ENCODE data around the gene KIFC1. TPM values are rescaled to one million over a fixed set of nuclear protein-coding genes. Genes with fewer than 3 reads are reported as not detected.

The KIFC1 gene
- total RNA-seq, 1 donor from 2014 or later, result 14.8 TPM

DNA sequence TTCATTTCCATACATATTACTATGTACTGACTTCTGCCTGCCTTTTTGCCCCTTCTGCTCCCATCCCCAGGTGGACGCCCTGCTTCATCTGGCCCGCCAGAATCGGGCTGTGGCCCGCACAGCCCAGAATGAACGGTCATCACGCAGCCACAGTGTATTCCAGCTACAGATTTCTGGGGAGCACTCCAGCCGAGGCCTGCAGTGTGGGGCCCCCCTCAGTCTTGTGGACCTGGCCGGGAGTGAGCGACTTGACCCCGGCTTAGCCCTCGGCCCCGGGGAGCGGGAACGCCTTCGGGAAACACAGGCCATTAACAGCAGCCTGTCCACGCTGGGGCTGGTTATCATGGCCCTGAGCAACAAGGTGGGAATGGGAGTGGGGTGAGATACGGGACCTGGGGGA is 14.5 kb downstream of the KIFC1 start:
- H3K4me1 Mint-ChIP-seq (ENCODE audit: low read depth, unreplicated experiment), result peaks cover 4% of the 10 kb centered on the region
- H3K36me3 Mint-ChIP-seq (ENCODE audit: unreplicated experiment), result no peaks in the 10 kb centered on the region
- peaks cover 2% of the 10 kb centered on the region for H3K9me3 Mint-ChIP-seq (ENCODE audit: unreplicated experiment)
- no peak overlapping the region for H3K4me3 Mint-ChIP-seq (ENCODE audit: unreplicated experiment)
- no peak for DNase-seq
- no peak overlapping the region for H3K27ac Mint-ChIP-seq (ENCODE audit: unreplicated experiment)
- peaks cover 7% of the 10 kb centered on the region for H3K27me3 Mint-ChIP-seq (ENCODE audit: unreplicated experiment)
- TF ChIP-seq, protein P1, sequence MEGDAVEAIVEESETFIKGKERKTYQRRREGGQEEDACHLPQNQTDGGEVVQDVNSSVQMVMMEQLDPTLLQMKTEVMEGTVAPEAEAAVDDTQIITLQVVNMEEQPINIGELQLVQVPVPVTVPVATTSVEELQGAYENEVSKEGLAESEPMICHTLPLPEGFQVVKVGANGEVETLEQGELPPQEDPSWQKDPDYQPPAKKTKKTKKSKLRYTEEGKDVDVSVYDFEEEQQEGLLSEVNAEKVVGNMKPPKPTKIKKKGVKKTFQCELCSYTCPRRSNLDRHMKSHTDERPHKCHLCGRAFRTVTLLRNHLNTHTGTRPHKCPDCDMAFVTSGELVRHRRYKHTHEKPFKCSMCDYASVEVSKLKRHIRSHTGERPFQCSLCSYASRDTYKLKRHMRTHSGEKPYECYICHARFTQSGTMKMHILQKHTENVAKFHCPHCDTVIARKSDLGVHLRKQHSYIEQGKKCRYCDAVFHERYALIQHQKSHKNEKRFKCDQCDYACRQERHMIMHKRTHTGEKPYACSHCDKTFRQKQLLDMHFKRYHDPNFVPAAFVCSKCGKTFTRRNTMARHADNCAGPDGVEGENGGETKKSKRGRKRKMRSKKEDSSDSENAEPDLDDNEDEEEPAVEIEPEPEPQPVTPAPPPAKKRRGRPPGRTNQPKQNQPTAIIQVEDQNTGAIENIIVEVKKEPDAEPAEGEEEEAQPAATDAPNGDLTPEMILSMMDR (IDR thresholded peaks at IDR 0.05; ENCODE audit: partially characterized antibody, unreplicated experiment), result no peak

DNA sequence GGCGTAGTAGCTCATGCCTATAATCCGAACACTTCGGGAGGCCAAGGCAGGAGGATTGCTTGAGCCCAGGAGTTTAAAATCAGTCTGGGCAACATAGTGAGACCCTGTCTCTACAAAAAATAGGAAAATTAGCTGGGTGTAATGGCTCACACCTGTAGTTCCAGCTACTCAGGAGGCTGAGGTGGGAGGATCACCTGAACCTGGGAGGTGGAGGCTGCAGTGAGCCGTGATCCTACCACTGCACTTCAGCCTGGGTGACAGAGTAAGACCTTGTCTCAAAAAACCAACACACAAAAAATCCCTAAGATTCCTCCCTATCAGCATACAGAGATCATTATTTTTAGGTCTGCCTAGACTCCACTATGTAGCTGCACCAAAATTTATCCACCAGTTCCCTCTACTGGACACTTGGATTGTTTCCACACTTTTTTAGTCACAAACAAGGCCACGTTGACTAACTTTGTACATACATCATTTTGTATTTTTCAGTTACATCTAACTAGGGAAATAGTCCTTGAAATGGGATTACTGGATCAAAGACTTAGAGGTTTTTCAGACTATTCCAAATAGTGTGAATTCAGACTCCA is 15.6 kb downstream of the KIFC1 start:
- Mint-ChIP-seq H3K9me3 (ENCODE audit: unreplicated experiment) (peaks cover 4% of the 10 kb centered on the region), H3K27me3 (ENCODE audit: unreplicated experiment) (peaks cover 12% of the 10 kb centered on the region), H3K4me1 (ENCODE audit: low read depth, unreplicated experiment) (peaks cover 8% of the 10 kb centered on the region), H3K36me3 (ENCODE audit: unreplicated experiment) (no peaks in the 10 kb centered on the region), H3K27ac (ENCODE audit: unreplicated experiment) (peak overlapping the region; percentile 3), H3K4me3 (ENCODE audit: unreplicated experiment) (no peak overlapping the region)
- TF ChIP-seq, protein P1 (IDR thresholded peaks at IDR 0.05; ENCODE audit: partially characterized antibody, unreplicated experiment), result no peak
- DNase-seq, result no peak

- Mint-ChIP-seq H3K27ac (ENCODE audit: unreplicated experiment) (no peak overlapping the region), H3K36me3 (ENCODE audit: unreplicated experiment) (no peaks in the 10 kb centered on the region), H3K9me3 (ENCODE audit: unreplicated experiment) (peaks cover 4% of the 10 kb centered on the region), H3K4me3 (ENCODE audit: unreplicated experiment) (peak overlapping the region; percentile 94), H3K4me1 (ENCODE audit: low read depth, unreplicated experiment) (peaks cover 15% of the 10 kb centered on the region), H3K27me3 (ENCODE audit: unreplicated experiment) (peaks cover 16% of the 10 kb centered on the region)
- TF ChIP-seq, protein P1 (IDR thresholded peaks at IDR 0.05; ENCODE audit: partially characterized antibody, unreplicated experiment), result no peak
- peak; percentile 97 for DNase-seq
Measured at GRCh38 chr6:33410050-33410710, 18.6 kb downstream of the KIFC1 start.

- Mint-ChIP-seq H3K9me3 (ENCODE audit: unreplicated experiment) (peaks cover 4% of the 10 kb centered on the region), H3K27me3 (ENCODE audit: unreplicated experiment) (peaks cover 14% of the 10 kb centered on the region), H3K4me3 (ENCODE audit: unreplicated experiment) (peak within 1 kb of the TSS; percentile 94), H3K4me1 (ENCODE audit: low read depth, unreplicated experiment) (peaks cover 20% of the 10 kb centered on the region), H3K27ac (ENCODE audit: unreplicated experiment) (peak within 1 kb of the TSS; percentile 88), H3K36me3 (ENCODE audit: unreplicated experiment) (no peaks in the 10 kb centered on the region)
- peak; percentile 72 for DNase-seq
- TF ChIP-seq, protein P1 (IDR thresholded peaks at IDR 0.05; ENCODE audit: partially characterized antibody, unreplicated experiment), result no peak
Measured at GRCh38 chr6:33410711-33411631, 19.3 kb downstream of the KIFC1 start, which contains the start of gene PHF1. Gene PHF1 (plus strand): TSS chr6:33411014. CDS start chr6:33412264, 1,250 bp downstream.
